ENCODE data around the gene PES1.
"Not testable (repeated sequence)": the region's sequence is repeated elsewhere in the genome, so short reads cannot be mapped to it uniquely, and the experiment has no call there.

- not testable (repeated sequence) for TF ChIP-seq CTCF, POLR2AphosphoS5 (IDR thresholded peaks at IDR 0.05)
These were observed 39.8 kb upstream of the PES1 start for GRCh38 chr22:30631469-30631868.
